Osteocyte (in vitro differentiated cells): ENCODE data around the gene TSPAN6. TPM values are rescaled to one million over a fixed set of nuclear protein-coding genes. Genes with fewer than 3 reads are reported as not detected.

ENCODE experiments used
- DNase-seq: peaks from one replicate; pipeline ENCODE4 v3.0.0; 2021; ENCODE audit warnings: mixed read lengths; ENCODE audit not compliant: unreplicated experiment; ENCODE audit errors: extremely low spot score
- H3K27ac Mint-ChIP-seq: one replicate; pipeline ENCODE4 v1.8.0; 2021; ENCODE audit warnings: mild to moderate bottlenecking, mixed read lengths; ENCODE audit not compliant: unreplicated experiment
- H3K27me3 Mint-ChIP-seq: one replicate; pipeline ENCODE4 v1.8.0; 2021; ENCODE audit warnings: mixed read lengths; ENCODE audit not compliant: unreplicated experiment
- H3K36me3 Mint-ChIP-seq: one replicate; pipeline ENCODE4 v1.8.0; 2021; ENCODE audit warnings: mixed read lengths; ENCODE audit not compliant: unreplicated experiment
- H3K4me1 Mint-ChIP-seq: one replicate; pipeline ENCODE4 v1.8.0; 2021; ENCODE audit warnings: mixed read lengths; ENCODE audit not compliant: unreplicated experiment
- H3K4me3 Mint-ChIP-seq: one replicate; pipeline ENCODE4 v1.8.0; 2021; ENCODE audit warnings: mild to moderate bottlenecking, moderate library complexity, mixed read lengths; ENCODE audit not compliant: unreplicated experiment
- H3K9me3 Mint-ChIP-seq: one replicate; pipeline ENCODE4 v1.8.0; 2021; ENCODE audit warnings: mixed read lengths; ENCODE audit not compliant: unreplicated experiment
- CTCF ChIP-seq: fragments of 200-600 bp; sonication (generic); IDR thresholded peaks from 2 replicates; pipeline ENCODE4 v1.5.0; 2021; ENCODE audit warnings: antibody characterized with exemption, mild to moderate bottlenecking, moderate library complexity
- total RNA-seq: library from RNA; stranded (reverse); gene quantifications from 2 replicates; pipeline ENCODE4 v1.2.1, GENCODE V29; 2021

TSPAN6 gene
- total RNA-seq, 1 donor from 2014 or later = 49.3 TPM

GRCh38 chrX:100680756-100681155 is 44.1 kb upstream of the TSPAN6 start:
- H3K27ac Mint-ChIP-seq = peak overlapping the region; percentile 90
- peaks cover 9% of the 10 kb centered on the region for H3K9me3 Mint-ChIP-seq
- no peak for TF ChIP-seq CTCF
- no peak overlapping the region for H3K4me3 Mint-ChIP-seq
- DNase-seq = no peak
- peaks cover 46% of the 10 kb centered on the region for H3K4me1 Mint-ChIP-seq
- peaks cover 6% of the 10 kb centered on the region for H3K36me3 Mint-ChIP-seq
- no peaks in the 10 kb centered on the region for H3K27me3 Mint-ChIP-seq

GRCh38 chrX:100677611-100678181 is 41.1 kb upstream of the TSPAN6 start:
- no peak for DNase-seq
- Mint-ChIP-seq H3K4me3 (no peak overlapping the region), H3K4me1 (peaks cover 42% of the 10 kb centered on the region), H3K9me3 (peaks cover 9% of the 10 kb centered on the region), H3K27ac (no peak overlapping the region), H3K36me3 (peaks cover 6% of the 10 kb centered on the region), H3K27me3 (no peaks in the 10 kb centered on the region)
- no peak for TF ChIP-seq CTCF

GRCh38 chrX:100674705-100675104 is 38.1 kb upstream of the TSPAN6 start:
- no peak for DNase-seq
- Mint-ChIP-seq H3K9me3 (peaks cover 5% of the 10 kb centered on the region), H3K4me3 (no peak overlapping the region), H3K36me3 (peaks cover 10% of the 10 kb centered on the region), H3K27me3 (no peaks in the 10 kb centered on the region), H3K27ac (no peak overlapping the region), H3K4me1 (peaks cover 21% of the 10 kb centered on the region)
- TF ChIP-seq CTCF = no peak

- TF ChIP-seq CTCF = no peak
- Mint-ChIP-seq H3K27me3 (no peaks in the 10 kb centered on the region), H3K4me3 (no peak overlapping the region), H3K9me3 (no peaks in the 10 kb centered on the region), H3K4me1 (peaks cover 16% of the 10 kb centered on the region), H3K27ac (peak overlapping the region; percentile 78), H3K36me3 (peaks cover 10% of the 10 kb centered on the region)
- no peak for DNase-seq
Measured at GRCh38 chrX:100673397-100673953, 36.9 kb upstream of the TSPAN6 start.

- no peak for TF ChIP-seq CTCF
- DNase-seq = no peak
- no peaks in the 10 kb centered on the region for H3K27me3 Mint-ChIP-seq
- no peaks in the 10 kb centered on the region for H3K9me3 Mint-ChIP-seq
- H3K27ac Mint-ChIP-seq = peak overlapping the region; percentile 78
- H3K4me1 Mint-ChIP-seq = peaks cover 16% of the 10 kb centered on the region
- no peak overlapping the region for H3K4me3 Mint-ChIP-seq
- peaks cover 10% of the 10 kb centered on the region for H3K36me3 Mint-ChIP-seq
Measured at GRCh38 chrX:100672966-100673365, 36.4 kb upstream of the TSPAN6 start.
